Coronary artery (tissue), 2 donors: Measurements from ENCODE around the gene OVAAL.
"Not testable (repeated sequence)": the region's sequence is repeated elsewhere in the genome, so short reads cannot be mapped to it uniquely, and the experiment has no call there.

Experiments used
- DNase-seq: peaks from one replicate; pipeline ENCODE4 v3.0.0-alpha.2; 2017; ENCODE audit warnings: low spot score
- H3K27ac ChIP-seq, 2 donors: fragments of 200-600 bp; sonication (generic); one replicate each; pipeline ENCODE4 v1.5.1; 2016 to 2019
- H3K4me3 ChIP-seq: fragments of 200-600 bp; sonication (generic); 2 replicates; pipeline ENCODE4 v1.5.1; 2016; ENCODE audit warnings: mild to moderate bottlenecking, moderate library complexity
- TF ChIP-seq, protein P1 (sequence below): fragments of 200-600 bp; sonication (generic); IDR thresholded peaks from one replicate; pipeline ENCODE4 v1.5.1; 2019; ENCODE audit warnings: antibody characterized with exemption

Gene OVAAL

DNA sequence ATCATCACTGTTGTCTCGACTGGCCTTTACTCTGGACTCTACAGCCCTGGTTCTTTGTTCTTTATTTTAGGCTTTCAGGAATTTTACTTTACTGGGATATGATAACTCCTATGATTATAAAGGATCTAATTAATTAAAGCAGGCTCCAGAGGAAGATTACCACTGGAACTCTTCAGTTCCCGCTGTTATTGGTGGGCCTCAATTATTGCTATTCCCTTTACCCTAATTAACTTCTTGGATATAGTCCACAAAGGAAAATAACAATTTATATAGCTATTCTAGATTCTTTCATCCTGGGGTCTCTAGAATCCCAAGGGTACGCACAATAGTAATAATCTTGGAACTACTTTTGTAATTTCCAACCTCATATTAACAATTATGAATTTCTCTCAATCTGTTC, 8.5 kb upstream of the OVAAL start:
- Histone ChIP-seq H3K27ac (no peak overlapping the region), H3K4me3 (no peak overlapping the region)
- no peak for DNase-seq
- TF ChIP-seq, protein P1, sequence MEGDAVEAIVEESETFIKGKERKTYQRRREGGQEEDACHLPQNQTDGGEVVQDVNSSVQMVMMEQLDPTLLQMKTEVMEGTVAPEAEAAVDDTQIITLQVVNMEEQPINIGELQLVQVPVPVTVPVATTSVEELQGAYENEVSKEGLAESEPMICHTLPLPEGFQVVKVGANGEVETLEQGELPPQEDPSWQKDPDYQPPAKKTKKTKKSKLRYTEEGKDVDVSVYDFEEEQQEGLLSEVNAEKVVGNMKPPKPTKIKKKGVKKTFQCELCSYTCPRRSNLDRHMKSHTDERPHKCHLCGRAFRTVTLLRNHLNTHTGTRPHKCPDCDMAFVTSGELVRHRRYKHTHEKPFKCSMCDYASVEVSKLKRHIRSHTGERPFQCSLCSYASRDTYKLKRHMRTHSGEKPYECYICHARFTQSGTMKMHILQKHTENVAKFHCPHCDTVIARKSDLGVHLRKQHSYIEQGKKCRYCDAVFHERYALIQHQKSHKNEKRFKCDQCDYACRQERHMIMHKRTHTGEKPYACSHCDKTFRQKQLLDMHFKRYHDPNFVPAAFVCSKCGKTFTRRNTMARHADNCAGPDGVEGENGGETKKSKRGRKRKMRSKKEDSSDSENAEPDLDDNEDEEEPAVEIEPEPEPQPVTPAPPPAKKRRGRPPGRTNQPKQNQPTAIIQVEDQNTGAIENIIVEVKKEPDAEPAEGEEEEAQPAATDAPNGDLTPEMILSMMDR: no peak

DNA sequence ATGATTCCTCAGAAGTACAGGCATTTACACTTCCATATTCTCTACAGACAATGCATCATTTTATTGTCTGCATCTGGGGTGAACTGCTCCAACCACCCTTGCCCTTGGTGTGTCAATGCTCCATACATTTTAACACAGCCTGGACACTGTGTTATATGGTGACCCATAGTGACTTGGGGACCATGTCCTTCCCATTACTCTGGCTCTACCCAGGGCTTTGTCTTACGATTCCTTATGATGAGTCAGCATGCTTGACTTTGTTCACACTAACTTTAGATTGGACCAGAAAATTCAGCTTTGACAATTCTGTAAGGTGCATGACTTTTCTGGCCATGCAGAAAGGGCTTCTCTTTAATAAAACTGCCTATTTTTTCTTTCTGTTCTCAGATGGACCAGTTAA, 6.8 kb upstream of the OVAAL start:
- DNase-seq: no peak
- no peak overlapping the region for H3K27ac ChIP-seq
- TF ChIP-seq, protein P1: no peak
- H3K4me3 ChIP-seq: no peak overlapping the region

DNA sequence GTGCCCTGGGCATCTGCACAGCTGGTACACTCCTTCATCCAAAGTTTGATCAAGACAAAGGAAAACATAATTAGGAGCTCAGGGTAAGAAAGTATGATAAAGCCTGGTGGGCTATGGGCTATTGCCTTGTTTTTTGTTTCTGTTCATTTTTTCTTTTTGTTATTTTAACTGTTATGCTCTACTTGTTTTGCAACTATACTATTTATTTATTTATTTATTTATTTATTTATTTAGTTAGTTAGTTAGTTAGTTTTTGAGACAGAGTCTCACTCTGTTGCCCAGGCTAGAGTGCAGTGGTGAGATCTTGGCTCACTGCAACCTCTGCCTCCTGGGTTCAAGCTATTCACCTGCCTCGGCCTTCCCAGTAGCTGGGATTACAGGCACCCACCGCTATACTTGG, 5.7 kb upstream of the OVAAL start:
- DNase-seq, H3K4me3 ChIP-seq, H3K27ac ChIP-seq: not testable (repeated sequence)

DNA sequence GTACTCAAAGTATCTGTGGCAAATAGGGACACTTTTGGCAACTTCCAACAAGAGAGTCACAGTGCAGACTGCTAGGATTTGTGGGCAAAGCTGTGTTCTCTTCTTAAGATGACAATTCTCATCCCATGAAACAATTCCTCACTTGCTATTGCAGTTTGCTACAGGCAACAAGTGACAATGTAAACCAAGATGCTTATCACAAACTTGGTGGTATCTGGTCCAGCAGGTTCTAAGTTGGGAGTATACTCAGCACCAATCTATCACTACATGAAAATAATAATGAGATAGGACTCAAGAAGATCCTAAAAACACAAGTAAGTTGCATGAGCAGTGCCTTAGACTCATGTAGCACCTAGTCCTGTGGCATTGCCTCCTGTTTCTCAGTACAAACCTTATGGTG, 3.4 kb upstream of the OVAAL start:
- Histone ChIP-seq H3K27ac (no peak overlapping the region), H3K4me3 (no peak overlapping the region)
- no peak for DNase-seq
- TF ChIP-seq, protein P1: no peak

DNA sequence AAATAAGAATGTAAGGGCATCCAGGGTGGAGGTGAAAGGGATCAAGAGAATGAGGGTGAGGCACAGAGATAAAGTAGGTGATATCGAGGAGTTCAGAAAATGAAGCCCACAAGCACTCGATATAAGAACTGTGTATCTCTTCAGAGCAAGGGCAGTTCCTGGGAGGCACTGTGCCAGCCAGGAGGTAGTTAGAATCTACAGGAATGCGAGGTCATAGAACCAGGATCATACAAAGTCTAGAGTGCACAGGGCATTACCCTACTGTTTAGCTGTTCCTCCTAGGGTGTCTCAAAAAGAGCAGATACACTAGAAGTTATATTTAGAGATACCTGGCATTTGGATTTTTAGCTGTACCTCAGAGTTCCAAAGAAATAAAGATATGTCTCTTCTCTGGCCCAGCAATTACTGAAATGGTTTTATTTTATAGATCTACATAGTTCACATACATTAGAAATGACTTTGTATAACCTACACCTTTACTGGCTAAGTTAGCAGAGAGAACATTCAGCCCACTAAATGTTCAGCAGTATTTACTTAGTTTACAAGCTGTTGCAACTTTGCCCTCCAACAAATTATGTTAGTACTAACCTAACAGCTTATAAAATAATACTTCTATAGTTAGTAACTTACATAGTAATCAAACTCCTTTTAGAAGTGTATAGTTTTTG, 1.6 kb downstream of the OVAAL start:
- no peak overlapping the region for H3K4me3 ChIP-seq
- TF ChIP-seq, protein P1: no peak
- H3K27ac ChIP-seq: peak overlapping the region in 1 of 2 donors; percentile 54
- no peak for DNase-seq

DNA sequence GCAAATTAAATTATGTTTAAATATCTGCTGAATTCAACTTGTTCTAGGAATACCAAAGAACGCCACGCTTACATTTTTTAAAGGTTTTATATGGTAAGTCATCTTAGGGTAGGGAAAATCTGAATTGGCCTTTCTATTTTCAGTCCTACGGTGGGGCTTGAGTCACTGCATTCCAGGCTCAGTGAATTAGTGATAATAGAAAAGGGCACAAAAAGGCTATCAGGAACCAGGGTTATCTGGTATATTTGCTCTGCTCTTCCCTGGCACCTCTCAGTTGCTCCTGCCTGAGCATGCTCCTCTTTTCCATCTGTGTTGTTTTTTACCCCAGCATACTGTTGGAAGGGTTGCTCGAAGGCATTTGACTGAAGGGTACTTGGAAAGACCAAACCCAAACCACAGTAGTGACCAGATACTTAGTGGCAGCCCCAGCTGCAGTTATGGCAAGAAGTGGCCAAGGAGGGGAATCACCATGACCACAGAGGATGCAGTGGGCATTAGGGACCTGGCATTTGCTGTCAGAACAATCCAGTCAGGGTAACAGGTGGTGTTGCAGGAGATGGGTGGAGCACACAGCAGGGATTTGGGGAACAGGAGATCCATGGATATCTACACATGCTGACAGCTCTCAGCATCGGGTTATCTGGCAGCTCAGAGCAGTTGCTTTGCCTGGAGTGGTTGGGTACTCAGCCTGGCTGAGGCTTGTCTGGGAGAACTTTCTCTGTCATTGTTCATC, 2.3 kb downstream of the OVAAL start:
- Histone ChIP-seq H3K27ac (peak overlapping the region in 1 of 2 donors; percentile 57), H3K4me3 (no peak overlapping the region)
- TF ChIP-seq, protein P1: no peak
- DNase-seq: no peak

DNA sequence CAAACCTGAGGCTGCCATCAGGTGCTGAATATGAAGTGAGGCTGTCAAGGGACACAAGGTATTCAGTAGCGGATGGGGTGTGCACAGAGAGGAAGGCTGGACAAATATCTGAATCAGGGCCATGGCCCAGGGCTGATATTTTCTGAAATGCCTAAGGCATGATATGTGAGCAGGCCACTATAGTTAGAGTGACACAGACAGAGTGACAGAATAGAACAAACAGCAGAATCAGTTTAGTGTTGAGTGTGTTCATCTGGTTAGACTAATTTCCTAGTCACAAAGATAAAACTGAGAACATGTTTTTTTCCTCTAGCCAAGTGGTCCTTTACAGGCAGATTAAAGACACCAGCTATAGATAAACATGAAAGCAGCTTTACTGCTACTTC, 3.9 kb downstream of the OVAAL start:
- H3K4me3 ChIP-seq: no peak overlapping the region
- TF ChIP-seq, protein P1: no peak
- DNase-seq: no peak
- H3K27ac ChIP-seq: peak overlapping the region; percentile 21 to 70
